ENCODE measurements around the gene DDX53. TPM values are rescaled to one million over a fixed set of nuclear protein-coding genes. Genes with fewer than 3 reads are reported as not detected.

Gene DDX53
- total RNA-seq, 3 donors from 2014 or later, result not detected

DNA sequence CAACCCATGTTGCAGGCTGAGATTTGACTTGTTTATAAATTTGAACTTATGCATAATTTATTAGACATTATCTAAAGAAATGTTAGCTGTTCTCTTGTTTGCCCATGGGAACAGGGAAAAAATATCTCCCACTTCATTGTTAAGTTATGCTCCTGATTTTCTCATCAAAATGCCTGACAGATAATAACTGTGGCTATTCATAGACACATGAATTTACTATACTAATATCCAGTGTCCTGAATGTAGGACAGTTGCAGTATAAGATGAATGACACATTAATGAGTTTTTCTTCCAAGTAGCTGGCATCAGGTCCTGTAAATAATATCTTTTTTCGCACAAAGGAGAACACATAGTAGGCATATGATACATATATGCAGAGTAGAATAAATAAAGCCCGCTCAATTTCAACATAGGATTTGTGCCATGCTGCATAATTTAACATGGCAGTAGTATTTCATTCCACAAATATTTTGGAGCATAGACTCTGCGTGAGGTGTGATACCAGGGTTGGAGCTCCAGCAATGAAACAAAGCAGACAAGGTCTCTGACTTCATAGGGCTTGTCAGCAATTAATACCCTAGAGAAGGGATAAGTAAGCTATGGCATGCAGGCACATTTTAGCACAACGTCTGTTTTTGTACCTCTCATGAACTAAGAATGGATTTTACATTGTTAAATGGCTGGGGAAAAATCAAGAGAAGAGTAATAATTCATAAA is 40.4 kb upstream of the DDX53 start:
- no peak for DNase-seq (ENCODE audit: low spot score in 2 of 2)
- TF ChIP-seq POLR2A (IDR thresholded peaks at IDR 0.05), result no peak
- TF ChIP-seq, protein P1, sequence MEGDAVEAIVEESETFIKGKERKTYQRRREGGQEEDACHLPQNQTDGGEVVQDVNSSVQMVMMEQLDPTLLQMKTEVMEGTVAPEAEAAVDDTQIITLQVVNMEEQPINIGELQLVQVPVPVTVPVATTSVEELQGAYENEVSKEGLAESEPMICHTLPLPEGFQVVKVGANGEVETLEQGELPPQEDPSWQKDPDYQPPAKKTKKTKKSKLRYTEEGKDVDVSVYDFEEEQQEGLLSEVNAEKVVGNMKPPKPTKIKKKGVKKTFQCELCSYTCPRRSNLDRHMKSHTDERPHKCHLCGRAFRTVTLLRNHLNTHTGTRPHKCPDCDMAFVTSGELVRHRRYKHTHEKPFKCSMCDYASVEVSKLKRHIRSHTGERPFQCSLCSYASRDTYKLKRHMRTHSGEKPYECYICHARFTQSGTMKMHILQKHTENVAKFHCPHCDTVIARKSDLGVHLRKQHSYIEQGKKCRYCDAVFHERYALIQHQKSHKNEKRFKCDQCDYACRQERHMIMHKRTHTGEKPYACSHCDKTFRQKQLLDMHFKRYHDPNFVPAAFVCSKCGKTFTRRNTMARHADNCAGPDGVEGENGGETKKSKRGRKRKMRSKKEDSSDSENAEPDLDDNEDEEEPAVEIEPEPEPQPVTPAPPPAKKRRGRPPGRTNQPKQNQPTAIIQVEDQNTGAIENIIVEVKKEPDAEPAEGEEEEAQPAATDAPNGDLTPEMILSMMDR (IDR thresholded peaks at IDR 0.05), result no peak
- TF ChIP-seq POLR2AphosphoS5 (IDR thresholded peaks at IDR 0.05), result no peak
- no peaks in the 10 kb centered on the region for H3K9me3 ChIP-seq
- H3K36me3 ChIP-seq, result no peaks in the 10 kb centered on the region
- no peaks in the 10 kb centered on the region for H3K4me1 ChIP-seq
- no peak overlapping the region for H3K27ac ChIP-seq
- peaks cover 0 to 11% of the 10 kb centered on the region in 2 donors for H3K27me3 ChIP-seq
- intact Hi-C loops (cut with DNase I; ENCODE audit: low total_unique reads), result no loop called here
- H3K4me3 ChIP-seq, result no peak overlapping the region

DNA sequence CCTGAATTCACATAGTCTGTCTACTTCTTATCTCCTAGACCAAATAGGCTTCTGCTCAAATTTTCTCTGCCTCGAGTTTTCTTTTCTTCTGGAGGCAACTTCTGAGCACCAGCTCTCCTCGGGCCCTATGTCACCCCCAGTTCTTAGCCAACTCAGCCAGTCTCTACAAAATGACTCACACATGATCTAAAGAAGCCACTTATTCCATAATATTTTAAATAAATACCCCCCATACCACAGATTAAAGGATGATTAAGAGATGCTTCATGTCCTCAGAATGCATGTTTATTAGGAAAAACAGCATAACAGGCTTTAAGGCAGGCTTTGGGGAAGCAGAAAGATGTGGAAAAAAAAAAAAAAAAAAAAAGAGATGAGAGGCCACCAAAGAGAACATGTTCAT is 36.6 kb upstream of the DDX53 start:
- Histone ChIP-seq H3K9me3 (no peaks in the 10 kb centered on the region), H3K27ac (no peak overlapping the region), H3K4me3 (no peak overlapping the region), H3K4me1 (no peaks in the 10 kb centered on the region), H3K36me3 (no peaks in the 10 kb centered on the region), H3K27me3 (peaks cover 0 to 5% of the 10 kb centered on the region in 2 donors)
- no peak for DNase-seq (ENCODE audit: low spot score in 2 of 2)
- TF ChIP-seq POLR2A (IDR thresholded peaks at IDR 0.05), result no peak
- intact Hi-C loops (cut with DNase I; ENCODE audit: low total_unique reads), result no loop called here

DNA sequence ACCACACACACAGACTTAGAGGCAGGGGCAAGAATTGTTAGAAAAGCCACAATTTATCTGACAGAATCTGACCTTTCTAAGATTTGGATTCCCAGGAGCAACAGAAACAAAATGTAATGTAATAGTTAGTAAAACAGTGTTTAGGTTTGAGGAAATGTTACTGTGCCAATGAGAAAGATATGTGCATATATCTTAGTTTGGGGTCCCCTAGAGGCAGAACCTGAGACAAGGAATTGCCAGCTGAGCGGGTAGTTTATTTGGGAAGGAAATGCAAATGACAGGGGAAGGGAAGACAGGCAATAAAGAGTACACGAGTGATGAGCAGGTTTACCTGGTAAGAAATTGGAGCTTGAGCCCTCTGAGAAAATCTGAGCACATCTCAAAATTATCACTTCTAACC is 31.3 kb upstream of the DDX53 start:
- Histone ChIP-seq H3K4me3 (no peak overlapping the region), H3K27me3 (peaks cover 0 to 5% of the 10 kb centered on the region in 2 donors), H3K36me3 (no peaks in the 10 kb centered on the region), H3K9me3 (no peaks in the 10 kb centered on the region), H3K27ac (no peak overlapping the region), H3K4me1 (no peaks in the 10 kb centered on the region)
- DNase-seq (ENCODE audit: low spot score in 2 of 2), result no peak
- intact Hi-C loops (cut with DNase I; ENCODE audit: low total_unique reads), result no loop called here
- TF ChIP-seq POLR2AphosphoS5 (IDR thresholded peaks at IDR 0.05) (no peak), POLR2A (IDR thresholded peaks at IDR 0.05) (no peak)
- TF ChIP-seq, protein P1 (IDR thresholded peaks at IDR 0.05), result no peak

DNA sequence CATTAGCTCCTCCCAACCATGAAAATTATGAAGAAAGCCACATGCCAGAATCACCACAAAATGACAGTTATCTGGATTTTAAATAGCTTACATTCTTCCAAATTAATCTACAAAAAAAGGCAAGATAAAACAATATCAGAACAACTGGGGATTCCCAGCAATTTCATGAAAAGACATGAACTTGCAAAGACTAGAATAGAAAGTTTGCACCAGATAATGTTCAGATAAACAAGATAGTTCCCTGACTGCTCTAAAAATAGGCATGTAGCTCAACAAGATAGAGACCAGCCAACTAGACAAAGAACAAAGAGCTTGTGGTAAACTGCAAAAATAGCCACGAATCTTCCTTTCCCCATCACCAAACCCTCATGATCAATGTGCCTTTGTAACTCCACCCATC is 30.3 kb upstream of the DDX53 start:
- intact Hi-C loops (cut with DNase I; ENCODE audit: low total_unique reads), result no loop called here
- peaks cover 0 to 5% of the 10 kb centered on the region in 2 donors for H3K27me3 ChIP-seq
- no peaks in the 10 kb centered on the region for H3K36me3 ChIP-seq
- no peak overlapping the region for H3K27ac ChIP-seq
- TF ChIP-seq POLR2AphosphoS5 (IDR thresholded peaks at IDR 0.05) (no peak), POLR2A (IDR thresholded peaks at IDR 0.05) (no peak)
- TF ChIP-seq, protein P1 (IDR thresholded peaks at IDR 0.05), result no peak
- no peak for DNase-seq (ENCODE audit: low spot score in 2 of 2)
- H3K4me1 ChIP-seq, result no peaks in the 10 kb centered on the region
- H3K9me3 ChIP-seq, result no peaks in the 10 kb centered on the region
- H3K4me3 ChIP-seq, result no peak overlapping the region

DNA sequence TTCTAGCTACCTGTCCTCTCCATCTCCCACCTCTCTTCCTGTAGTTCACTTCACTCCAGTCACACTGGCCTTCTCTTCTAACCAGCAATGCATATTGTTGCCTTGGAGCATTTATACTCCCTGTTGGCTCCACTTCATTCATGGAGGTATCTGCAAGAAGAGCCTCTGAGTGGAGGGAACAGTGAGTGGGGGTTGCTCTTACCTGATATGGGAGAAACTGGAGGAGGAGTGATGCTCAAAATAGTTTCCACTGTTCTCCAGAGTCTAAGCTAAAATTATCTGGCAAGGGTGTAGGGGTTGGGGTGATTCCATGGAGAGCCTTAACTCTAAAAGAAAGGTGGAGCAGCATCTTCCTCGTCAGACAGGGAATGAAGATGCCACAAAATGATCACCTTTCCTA is 28.9 kb upstream of the DDX53 start:
- no peak overlapping the region for H3K4me3 ChIP-seq
- intact Hi-C loops (cut with DNase I; ENCODE audit: low total_unique reads), result no loop called here
- no peaks in the 10 kb centered on the region for H3K4me1 ChIP-seq
- no peaks in the 10 kb centered on the region for H3K9me3 ChIP-seq
- peaks cover 0 to 8% of the 10 kb centered on the region in 2 donors for H3K27me3 ChIP-seq
- H3K27ac ChIP-seq, result no peak overlapping the region
- TF ChIP-seq, protein P1 (IDR thresholded peaks at IDR 0.05), result no peak
- TF ChIP-seq POLR2AphosphoS5 (IDR thresholded peaks at IDR 0.05), result no peak
- TF ChIP-seq POLR2A (IDR thresholded peaks at IDR 0.05), result no peak
- DNase-seq (ENCODE audit: low spot score in 2 of 2), result no peak
- no peaks in the 10 kb centered on the region for H3K36me3 ChIP-seq

Measured in breast epithelium (tissue), 4 donors.